Measurements from ENCODE around the gene GALNT4. TPM values are rescaled to one million over a fixed set of nuclear protein-coding genes. Genes with fewer than 3 reads are reported as not detected.

The GALNT4 gene
- total RNA-seq, 1 experiment from 2014 or later, result 3.7 TPM

GRCh38 chr12:89494411-89495231 lies 30.0 kb downstream of the GALNT4 start:
- intact Hi-C loops (cut with micrococcal nuclease; ENCODE audit: unreplicated experiment), result no loop called here
- H3F3A ChIP-seq (ENCODE audit: insufficient read depth, low read depth), result no peaks in the 10 kb centered on the region
- no peak overlapping the region for H3K4me3 ChIP-seq
- no peaks in the 10 kb centered on the region for H3K27me3 ChIP-seq (ENCODE audit: insufficient read depth, low read depth)
- H3K9me3 ChIP-seq (ENCODE audit: insufficient read depth, low read depth), result no peaks in the 10 kb centered on the region
- POLR2A ChIA-PET (ENCODE audit: unreplicated experiment), result no interaction called here
- no peaks in the 10 kb centered on the region for H3K4me1 ChIP-seq (replicated peaks; ENCODE audit: insufficient read depth)
- no peaks in the 10 kb centered on the region for H3K9me2 ChIP-seq (ENCODE audit: insufficient read depth)
- TF ChIP-seq EZH2 (IDR thresholded peaks at IDR 0.05; ENCODE audit: low read depth), result no peak
- no peak for TF ChIP-seq CTCF (conservative IDR thresholded peaks at IDR 0.05)
- CTCF ChIA-PET, result no interaction called here
- no peaks in the 10 kb centered on the region for H3K36me3 ChIP-seq (ENCODE audit: low read depth)
- no TSS peak for BruUV-seq (replicated peaks)
- H2AFZ ChIP-seq, result no peak overlapping the region
- H3K4me2 ChIP-seq, result no peak overlapping the region
- H4K20me1 ChIP-seq (ENCODE audit: insufficient read depth), result no peaks in the 10 kb centered on the region
- no peak overlapping the region for H3K27ac ChIP-seq
- no peaks in the 10 kb centered on the region for H3K79me2 ChIP-seq (ENCODE audit: low read depth)
- DNase-seq, result no peak

GRCh38 chr12:89493670-89494302 lies 30.8 kb downstream of the GALNT4 start:
- no TSS peak for BruUV-seq (replicated peaks)
- no peaks in the 10 kb centered on the region for H3F3A ChIP-seq (ENCODE audit: insufficient read depth, low read depth)
- H4K20me1 ChIP-seq (ENCODE audit: insufficient read depth), result no peaks in the 10 kb centered on the region
- intact Hi-C loops (cut with micrococcal nuclease; ENCODE audit: unreplicated experiment), result no loop called here
- TF ChIP-seq CTCF (conservative IDR thresholded peaks at IDR 0.05) (no peak), EZH2 (IDR thresholded peaks at IDR 0.05; ENCODE audit: low read depth) (no peak)
- no peaks in the 10 kb centered on the region for H3K9me2 ChIP-seq (ENCODE audit: insufficient read depth)
- POLR2A ChIA-PET (ENCODE audit: unreplicated experiment), result no interaction called here
- H3K36me3 ChIP-seq (ENCODE audit: low read depth), result no peaks in the 10 kb centered on the region
- no peak overlapping the region for H2AFZ ChIP-seq
- no peaks in the 10 kb centered on the region for H3K9me3 ChIP-seq (ENCODE audit: insufficient read depth, low read depth)
- no peak for DNase-seq
- H3K4me1 ChIP-seq (replicated peaks; ENCODE audit: insufficient read depth), result no peaks in the 10 kb centered on the region
- CTCF ChIA-PET, result no interaction called here
- H3K27me3 ChIP-seq (ENCODE audit: insufficient read depth, low read depth), result no peaks in the 10 kb centered on the region
- H3K4me2 ChIP-seq, result no peak overlapping the region
- H3K4me3 ChIP-seq, result no peak overlapping the region
- no peaks in the 10 kb centered on the region for H3K79me2 ChIP-seq (ENCODE audit: low read depth)
- H3K27ac ChIP-seq, result no peak overlapping the region

DNA sequence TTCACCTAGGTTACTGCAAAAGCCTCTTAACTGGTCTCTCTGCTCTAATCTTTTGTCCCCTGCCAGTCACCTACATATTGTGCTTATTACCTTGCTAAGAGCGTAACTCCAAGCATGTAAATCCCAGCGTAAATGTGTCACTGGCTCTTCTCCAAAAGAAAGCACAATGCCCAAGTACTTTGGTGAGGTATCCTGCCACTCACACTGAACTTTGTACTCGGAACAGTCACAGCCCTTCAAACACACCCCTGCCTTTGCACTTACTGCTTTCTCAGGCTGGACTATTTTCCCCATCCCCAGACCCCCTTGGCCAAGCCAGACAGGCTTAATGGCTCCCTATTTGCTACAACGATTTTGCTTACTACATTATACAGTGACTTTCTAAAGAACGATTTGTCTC lies 31.7 kb downstream of the GALNT4 start:
- Histone ChIP-seq H3K4me2 (no peak overlapping the region), H3K9me2 (ENCODE audit: insufficient read depth) (no peaks in the 10 kb centered on the region), H3F3A (ENCODE audit: insufficient read depth, low read depth) (no peaks in the 10 kb centered on the region), H4K20me1 (ENCODE audit: insufficient read depth) (no peaks in the 10 kb centered on the region), H3K4me1 (replicated peaks; ENCODE audit: insufficient read depth) (no peaks in the 10 kb centered on the region), H3K27me3 (ENCODE audit: insufficient read depth, low read depth) (no peaks in the 10 kb centered on the region), H3K79me2 (ENCODE audit: low read depth) (no peaks in the 10 kb centered on the region), H3K27ac (no peak overlapping the region), H3K9me3 (ENCODE audit: insufficient read depth, low read depth) (no peaks in the 10 kb centered on the region), H3K4me3 (no peak overlapping the region), H2AFZ (no peak overlapping the region), H3K36me3 (ENCODE audit: low read depth) (no peaks in the 10 kb centered on the region)
- no peak for DNase-seq
- intact Hi-C loops (cut with micrococcal nuclease; ENCODE audit: unreplicated experiment), result no loop called here
- TF ChIP-seq CTCF (conservative IDR thresholded peaks at IDR 0.05) (no peak), EZH2 (IDR thresholded peaks at IDR 0.05; ENCODE audit: low read depth) (no peak)
- no TSS peak for BruUV-seq (replicated peaks)
- ChIA-PET POLR2A (ENCODE audit: unreplicated experiment) (no interaction called here), CTCF (no interaction called here)
